IMR-90 (cell line): ENCODE measurements around the gene UBE2E2. TPM values are rescaled to one million over a fixed set of nuclear protein-coding genes. Genes with fewer than 3 reads are reported as not detected.

Source experiments
- ATAC-seq: fragments of 200-7000 bp; cut with Tn5 transposase; 2 replicates; pipeline ENCODE4 v1.9.1; 2020; ENCODE audit warnings: low read depth, mild to moderate bottlenecking, moderate library complexity
- BruUV-seq: library from RNA; stranded (reverse); fragments of 400-500 nt; replicated peaks from 2 replicates; lab custom pipeline; 2021; lab: Mats Ljungman, UMichigan
- CTCF ChIA-PET: fragments of 300-600 bp; formaldehyde crosslinking; extraction: SDS; loops from one replicate; lab custom pipeline; 2021; ENCODE audit warnings: antibody characterized with exemption; lab: Yijun Ruan, JAX
- POLR2A ChIA-PET: fragments of 300-600 bp; sonication (Branson Sonifier 250); formaldehyde crosslinking; loops from one replicate; lab custom pipeline; 2022; ENCODE audit warnings: antibody characterized with exemption; ENCODE audit not compliant: unreplicated experiment; lab: Charles Lee
- DNase-seq: peaks from one replicate; pipeline ENCODE4 v3.0.0; 2013
- H2AFZ ChIP-seq: replicated peaks from 2 replicates; pipeline ENCODE3; 2013; ENCODE audit warnings: low read length, mild to moderate bottlenecking; ENCODE audit not compliant: poor library complexity
- H2AK5ac ChIP-seq: 2 replicates; pipeline ENCODE4 v1.6.1; 2013; ENCODE audit warnings: low read depth, low read length, inconsistent platforms
- H2AK9ac ChIP-seq: replicated peaks from 2 replicates; pipeline ENCODE3; 2013; ENCODE audit warnings: mild to moderate bottlenecking, low read depth, low read length, moderate library complexity; ENCODE audit not compliant: poor library complexity
- H2BK120ac ChIP-seq: 2 replicates; pipeline ENCODE4 v1.6.1; 2013; ENCODE audit warnings: low read depth, low read length, inconsistent platforms
- H2BK15ac ChIP-seq: 3 replicates; pipeline ENCODE4 v1.6.1; 2013; ENCODE audit warnings: low read depth, low read length, inconsistent platforms
- H2BK20ac ChIP-seq: 2 replicates; pipeline ENCODE4 v1.6.1; 2013; ENCODE audit warnings: low read depth, mild to moderate bottlenecking, inconsistent platforms, low read length, moderate library complexity
- H2BK5ac ChIP-seq: 2 replicates; pipeline ENCODE4 v1.6.1; 2013; ENCODE audit warnings: mild to moderate bottlenecking, low read depth, low read length, inconsistent platforms; ENCODE audit not compliant: poor library complexity, severe bottlenecking
- H3K14ac ChIP-seq: replicated peaks from 2 replicates; pipeline ENCODE4 v1.6.1; 2013; ENCODE audit warnings: low read depth, low read length, inconsistent platforms
- H3K18ac ChIP-seq: 2 replicates; pipeline ENCODE4 v1.6.1; 2013; ENCODE audit warnings: low read depth, low read length, control low read depth
- H3K23ac ChIP-seq: 2 replicates; pipeline ENCODE4 v1.6.1; 2013; ENCODE audit warnings: low read depth, low read length, inconsistent platforms
- H3K27ac ChIP-seq: 2 replicates; pipeline ENCODE4 v1.5.1; 2013; ENCODE audit warnings: mild to moderate bottlenecking, control low read depth, low read length; ENCODE audit not compliant: insufficient read depth
- H3K27me3 ChIP-seq: 2 replicates; pipeline ENCODE4 v1.6.1; 2013; ENCODE audit warnings: low read length; ENCODE audit not compliant: control insufficient read depth, insufficient read depth
- H3K36me3 ChIP-seq: 2 replicates; pipeline ENCODE4 v1.6.1; 2013; ENCODE audit warnings: low read length, mixed read lengths; ENCODE audit not compliant: control insufficient read depth, insufficient read depth
- H3K4ac ChIP-seq: 2 replicates; pipeline ENCODE4 v1.6.1; 2013; ENCODE audit warnings: low read depth, low read length, inconsistent platforms
- H3K4me1 ChIP-seq: 2 replicates; pipeline ENCODE4 v1.6.1; 2013; ENCODE audit warnings: low read length, mixed read lengths; ENCODE audit not compliant: control insufficient read depth, insufficient read depth
- H3K4me2 ChIP-seq: 2 replicates; pipeline ENCODE4 v1.6.1; 2013; ENCODE audit warnings: low read depth, mild to moderate bottlenecking, control low read depth, low read length, moderate library complexity
- H3K4me3 ChIP-seq: 2 replicates; pipeline ENCODE4 v1.5.1; 2013; ENCODE audit warnings: low read depth, mild to moderate bottlenecking, control low read depth, low read length, moderate library complexity; ENCODE audit not compliant: insufficient read depth
- H3K56ac ChIP-seq: 2 replicates; pipeline ENCODE4 v1.6.1; 2013; ENCODE audit warnings: low read length, inconsistent platforms; ENCODE audit not compliant: insufficient read depth; ENCODE audit errors: extremely low read depth
- H3K79me1 ChIP-seq, 2 experiments: 2 replicates each; pipeline ENCODE4 v1.6.1; 2013; ENCODE audit warnings: low read length in 2 of 2, inconsistent platforms in 1 of 2, low read depth in 1 of 2
- H3K9ac ChIP-seq: 2 replicates; pipeline ENCODE4 v1.6.1; 2013; ENCODE audit warnings: low read depth, low read length, control low read depth
- H3K9me1 ChIP-seq: 2 replicates; pipeline ENCODE4 v1.6.1; 2013; ENCODE audit warnings: low read length, inconsistent platforms; ENCODE audit not compliant: insufficient read depth
- H3K9me3 ChIP-seq: 2 replicates; pipeline ENCODE4 v1.6.1; 2013; ENCODE audit warnings: low read length; ENCODE audit not compliant: control insufficient read depth, insufficient read depth
- H4K20me1 ChIP-seq: 2 replicates; pipeline ENCODE4 v1.6.1; 2013; ENCODE audit warnings: low read length, inconsistent platforms; ENCODE audit not compliant: insufficient read depth
- H4K5ac ChIP-seq: 2 replicates; pipeline ENCODE4 v1.6.1; 2013; ENCODE audit warnings: mild to moderate bottlenecking, low read depth, low read length, control low read depth
- H4K8ac ChIP-seq, 2 experiments: 2 replicates each; pipeline ENCODE4 v1.6.1; 2013; ENCODE audit warnings: low read depth in 2 of 2, low read length in 2 of 2, control low read depth in 1 of 2, inconsistent platforms in 1 of 2
- H4K91ac ChIP-seq: 2 replicates; pipeline ENCODE4 v1.6.1; 2013; ENCODE audit warnings: low read depth, low read length, inconsistent platforms; ENCODE audit not compliant: insufficient read depth
- CEBPB ChIP-seq: IDR thresholded peaks from 2 replicates; pipeline ENCODE4 v1.6.1; 2012; ENCODE audit warnings: low read depth, low read length, improper control_type of control experiment
- FOS ChIP-seq: fragments of 150-350 bp; IDR thresholded peaks from 2 replicates; pipeline ENCODE4 v1.6.1; 2016; ENCODE audit warnings: low read depth, low read length
- MAFK ChIP-seq: IDR thresholded peaks from 2 replicates; pipeline ENCODE4 v1.6.1; 2012; ENCODE audit warnings: low read depth, low read length, improper control_type of control experiment
- MAZ ChIP-seq: IDR thresholded peaks from 2 replicates; pipeline ENCODE4 v1.6.1; 2012; ENCODE audit warnings: low read depth, mild to moderate bottlenecking, low read length, improper control_type of control experiment, moderate library complexity, borderline replicate concordance
- NFE2L2 ChIP-seq: fragments of 150-350 bp; IDR thresholded peaks from 2 replicates; pipeline ENCODE4 v1.6.1; 2016; ENCODE audit warnings: low read depth, mild to moderate bottlenecking, low read length
- POLR2A ChIP-seq: IDR thresholded peaks from 2 replicates; pipeline ENCODE4 v1.6.1; 2012; ENCODE audit warnings: mild to moderate bottlenecking, low read depth, low read length
- RCOR1 ChIP-seq: IDR thresholded peaks from 2 replicates; pipeline ENCODE4 v1.6.1; 2012; ENCODE audit warnings: mild to moderate bottlenecking, low read length, improper control_type of control experiment; ENCODE audit not compliant: insufficient replicate concordance
- SMC3 ChIP-seq: fragments of 150-350 bp; IDR thresholded peaks from 2 replicates; pipeline ENCODE4 v1.6.1; 2016; ENCODE audit warnings: low read depth, mild to moderate bottlenecking, antibody characterized with exemption, low read length, moderate library complexity
- WGBS, 2 experiments: methylation state at CpG; one replicate each; pipeline versions ENCODE4 v1.1.5 to v1.1.7; 2013; ENCODE audit warnings: missing lambda C conversion rate in 2 of 2; ENCODE audit not compliant: insufficient read length in 1 of 2; ENCODE audit errors: extremely low coverage in 2 of 2; 5-methylcytosine and 5-hydroxymethylcytosine counted together
- dilution Hi-C: fragments of 300-500 bp; cut with HindIII; formaldehyde crosslinking; loops from one replicate; pipeline ENCODE4 v1.14.3; 2018; ENCODE audit warnings: low sequenced_read_pairs; ENCODE audit not compliant: unreplicated experiment
- in situ Hi-C: fragments of 300-500 bp; cut with MboI; formaldehyde crosslinking; loops from 3 replicates; pipeline ENCODE4 v1.14.3; 2019; ENCODE audit warnings: low sequenced_read_pairs, inconsistent platforms, mixed read lengths
- intact Hi-C: fragments of 100-400 bp; cut with micrococcal nuclease; formaldehyde crosslinking; loops from 2 replicates; pipeline ENCODE4 v1.10.0; 2022
- polyA plus RNA-seq, 3 experiments: library from polyadenylated mRNA; depleted of rRNA; stranded (reverse); fragments of >200 nt; gene quantifications; 2 replicates each; pipeline ENCODE4 v1.2.3, GENCODE V29; 2012; ENCODE audit warnings: low replicate concordance in 1 of 3
- total RNA-seq: library from RNA; depleted of rRNA; stranded (reverse); fragments of >200 nt; gene quantifications from 2 replicates; pipeline ENCODE4 v1.2.3, GENCODE V29; 2012
- TF ChIP-seq, protein P1 (sequence below): fragments of 150-350 bp; IDR thresholded peaks from 2 replicates; pipeline ENCODE4 v1.6.1; 2017; ENCODE audit warnings: mild to moderate bottlenecking, antibody characterized with exemption, low read length, low read depth

Gene UBE2E2
- total and polyA plus RNA-seq, 2 of the 4 experiments (the other 2 are of a cell fraction): 18.6 to 32.7 TPM

DNA sequence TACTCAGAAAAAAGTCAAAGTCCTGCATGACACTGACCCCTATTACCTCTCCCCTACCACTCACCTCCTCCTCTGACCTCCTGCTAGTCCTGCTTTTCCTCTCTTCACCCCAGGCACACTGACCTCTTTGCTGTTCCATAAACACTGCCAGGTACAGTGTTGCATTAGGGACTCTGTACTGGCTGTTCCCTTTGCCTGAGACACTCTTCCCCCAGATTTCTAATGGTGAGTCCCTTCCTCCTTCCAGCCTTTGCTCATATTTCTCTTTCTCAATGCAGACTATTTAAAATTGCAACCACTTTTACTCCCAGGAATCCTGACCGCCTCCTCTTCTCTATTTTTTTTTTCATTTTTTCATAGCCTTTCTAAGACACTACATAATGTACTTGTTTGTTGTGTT, 36.3 kb upstream of the UBE2E2 start:
- no peaks in the 10 kb centered on the region for H3K79me1 ChIP-seq
- dilution Hi-C loops: no loop called here
- no peak overlapping the region for H2AK9ac ChIP-seq
- no peaks in the 10 kb centered on the region for H3K4me1 ChIP-seq
- no peak overlapping the region for H2BK120ac ChIP-seq
- CTCF ChIA-PET: no interaction called here
- ATAC-seq (no peak), DNase-seq (no peak)
- H3K56ac ChIP-seq: no peak overlapping the region
- no peaks in the 10 kb centered on the region; the same call in 1 of the 2 replicates for H3K9me3 ChIP-seq
- H3K9me1 ChIP-seq: no peaks in the 10 kb centered on the region
- H3K4me2 ChIP-seq: no peak overlapping the region
- H4K5ac ChIP-seq: no peak overlapping the region
- no peaks in the 10 kb centered on the region for H4K20me1 ChIP-seq
- H3K18ac ChIP-seq: no peak overlapping the region
- TF ChIP-seq FOS (no peak), MAFK (no peak), RCOR1 (no peak), CEBPB (no peak), MAZ (no peak), SMC3 (no peak), NFE2L2 (no peak), POLR2A (no peak)
- TF ChIP-seq, protein P1, sequence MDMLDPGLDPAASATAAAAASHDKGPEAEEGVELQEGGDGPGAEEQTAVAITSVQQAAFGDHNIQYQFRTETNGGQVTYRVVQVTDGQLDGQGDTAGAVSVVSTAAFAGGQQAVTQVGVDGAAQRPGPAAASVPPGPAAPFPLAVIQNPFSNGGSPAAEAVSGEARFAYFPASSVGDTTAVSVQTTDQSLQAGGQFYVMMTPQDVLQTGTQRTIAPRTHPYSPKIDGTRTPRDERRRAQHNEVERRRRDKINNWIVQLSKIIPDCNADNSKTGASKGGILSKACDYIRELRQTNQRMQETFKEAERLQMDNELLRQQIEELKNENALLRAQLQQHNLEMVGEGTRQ: no peak
- peaks cover 4% of the 10 kb centered on the region for H3K27me3 ChIP-seq
- in situ Hi-C loops: no loop called here
- no peak overlapping the region for H2AFZ ChIP-seq
- no peak overlapping the region for H3K4ac ChIP-seq
- no peak overlapping the region for H2AK5ac ChIP-seq
- no peak overlapping the region for H2BK5ac ChIP-seq
- no peak overlapping the region for H3K9ac ChIP-seq
- H3K23ac ChIP-seq: no peak overlapping the region
- H3K14ac ChIP-seq: no peak overlapping the region
- H2BK15ac ChIP-seq: no peak overlapping the region
- no peaks in the 10 kb centered on the region for H3K36me3 ChIP-seq
- H3K27ac ChIP-seq: no peak overlapping the region
- no peak overlapping the region for H3K4me3 ChIP-seq
- H4K91ac ChIP-seq: no peak overlapping the region
- POLR2A ChIA-PET: no interaction called here
- H2BK20ac ChIP-seq: no peak overlapping the region
- H4K8ac ChIP-seq: no peak overlapping the region
- WGBS, 2 experiments: no CpG with 5 or more reads among the region's 1 CpG
- BruUV-seq: no TSS peak
- intact Hi-C loops: no loop called here
